ENCODE data around the gene ERCC6. TPM values are rescaled to one million over a fixed set of nuclear protein-coding genes. Genes with fewer than 3 reads are reported as not detected.

Gene ERCC6
- 30.2 and 35.0 TPM in 2 replicates for total RNA-seq
- long read RNA-seq, full-length matches to known transcripts: 21 of 49 reads
- long read RNA-seq, partial matches to known transcripts: 15 of 49 reads
- long read RNA-seq, other reads (novel, unspliced or antisense): 13 of 49 reads

DNA sequence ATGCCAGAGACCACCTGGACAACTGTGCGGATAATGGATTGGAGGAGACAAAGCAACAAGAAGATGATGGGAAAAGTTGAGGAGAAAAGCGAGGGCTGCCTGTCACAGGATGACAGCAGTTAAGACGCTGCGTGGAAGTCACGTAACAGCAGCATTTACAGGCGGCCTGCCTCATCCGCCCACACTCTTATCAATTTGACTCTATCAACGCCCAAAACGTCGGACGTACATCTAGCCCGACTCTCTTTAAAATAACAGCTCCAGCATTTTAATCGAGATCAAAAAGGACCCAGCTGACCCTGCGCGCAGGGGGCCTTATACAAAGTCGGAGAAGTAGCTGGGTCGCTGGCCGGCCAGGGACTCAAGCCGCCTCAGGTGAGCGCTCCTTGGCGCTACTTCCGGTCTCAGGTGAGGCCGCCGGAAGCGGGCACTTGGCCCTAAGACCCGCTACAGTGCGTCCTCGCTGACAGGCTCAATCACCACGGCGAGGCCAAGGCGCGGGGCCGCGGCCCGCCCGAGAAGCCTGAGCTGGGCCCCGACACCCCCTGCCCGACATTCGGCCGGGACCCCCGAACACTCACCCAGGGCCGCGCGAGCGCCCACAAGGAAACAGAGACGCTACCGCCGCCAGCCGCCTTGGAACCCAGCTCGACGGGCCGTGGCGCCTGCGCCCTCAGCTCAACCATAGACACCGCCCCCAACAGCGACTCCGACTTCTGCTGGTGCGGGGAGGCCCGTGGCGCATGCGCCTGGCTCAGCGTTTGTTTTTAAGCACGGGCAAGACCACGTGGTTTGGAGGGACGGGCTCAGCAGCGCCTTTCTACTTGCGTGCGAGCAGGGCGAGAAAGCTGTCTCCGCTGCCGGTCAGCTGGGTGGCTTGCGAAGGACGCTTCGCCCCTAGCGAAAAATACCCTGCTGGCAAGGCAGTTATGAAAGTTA is at the start of gene ERCC6:
Gene ERCC6 (minus strand): TSS at position 741 of the 939 bp plus-strand sequence.
- peaks cover 4% of the 10 kb centered on the region for H3K36me3 Mint-ChIP-seq (ENCODE audit: insufficient read depth)
- H3K4me1 Mint-ChIP-seq (ENCODE audit: low read depth): peaks cover 20% of the 10 kb centered on the region
- peak within 1 kb of the TSS; percentile 93 for H3K4me3 Mint-ChIP-seq (ENCODE audit: low read depth)
- H3K9me3 Mint-ChIP-seq (ENCODE audit: low read depth): no peaks in the 10 kb centered on the region
- H3K27ac Mint-ChIP-seq: peak within 1 kb of the TSS; percentile 95
- TF ChIP-seq, protein P1, sequence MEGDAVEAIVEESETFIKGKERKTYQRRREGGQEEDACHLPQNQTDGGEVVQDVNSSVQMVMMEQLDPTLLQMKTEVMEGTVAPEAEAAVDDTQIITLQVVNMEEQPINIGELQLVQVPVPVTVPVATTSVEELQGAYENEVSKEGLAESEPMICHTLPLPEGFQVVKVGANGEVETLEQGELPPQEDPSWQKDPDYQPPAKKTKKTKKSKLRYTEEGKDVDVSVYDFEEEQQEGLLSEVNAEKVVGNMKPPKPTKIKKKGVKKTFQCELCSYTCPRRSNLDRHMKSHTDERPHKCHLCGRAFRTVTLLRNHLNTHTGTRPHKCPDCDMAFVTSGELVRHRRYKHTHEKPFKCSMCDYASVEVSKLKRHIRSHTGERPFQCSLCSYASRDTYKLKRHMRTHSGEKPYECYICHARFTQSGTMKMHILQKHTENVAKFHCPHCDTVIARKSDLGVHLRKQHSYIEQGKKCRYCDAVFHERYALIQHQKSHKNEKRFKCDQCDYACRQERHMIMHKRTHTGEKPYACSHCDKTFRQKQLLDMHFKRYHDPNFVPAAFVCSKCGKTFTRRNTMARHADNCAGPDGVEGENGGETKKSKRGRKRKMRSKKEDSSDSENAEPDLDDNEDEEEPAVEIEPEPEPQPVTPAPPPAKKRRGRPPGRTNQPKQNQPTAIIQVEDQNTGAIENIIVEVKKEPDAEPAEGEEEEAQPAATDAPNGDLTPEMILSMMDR (IDR thresholded peaks at IDR 0.05; ENCODE audit: unreplicated experiment): peak; percentile 13
- peaks cover 4% of the 10 kb centered on the region for H3K27me3 Mint-ChIP-seq
- peak; percentile 93 for DNase-seq (ENCODE audit: low spot score, unreplicated experiment)

DNA sequence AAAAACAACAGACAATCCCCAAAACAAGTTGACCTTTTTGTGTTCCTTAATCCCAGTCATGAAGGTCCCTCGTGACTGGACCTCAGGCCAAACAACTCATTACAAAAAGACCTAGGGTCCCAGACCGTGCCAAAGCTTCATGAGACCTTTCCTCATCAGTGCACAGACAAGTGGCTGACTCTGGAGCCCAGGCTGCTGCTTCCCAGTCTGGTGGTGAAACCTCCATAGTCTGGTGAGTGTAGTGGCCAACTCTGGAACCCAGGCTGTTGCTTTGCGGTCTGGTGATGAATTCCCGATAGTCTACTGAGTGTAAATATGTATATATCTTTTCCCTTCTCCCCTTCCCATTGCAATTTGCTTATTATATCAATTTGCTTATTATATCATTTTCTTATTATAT is 49.1 kb upstream of the ERCC6 start:
- Mint-ChIP-seq H3K27me3 (peaks cover 27% of the 10 kb centered on the region), H3K9me3 (ENCODE audit: low read depth) (no peaks in the 10 kb centered on the region), H3K4me3 (ENCODE audit: low read depth) (no peak overlapping the region), H3K4me1 (ENCODE audit: low read depth) (no peaks in the 10 kb centered on the region), H3K27ac (no peak overlapping the region), H3K36me3 (ENCODE audit: insufficient read depth) (no peaks in the 10 kb centered on the region)
- no peak for DNase-seq (ENCODE audit: low spot score, unreplicated experiment)
- TF ChIP-seq, protein P1 (IDR thresholded peaks at IDR 0.05; ENCODE audit: unreplicated experiment): no peak

- no peak overlapping the region for H3K4me3 Mint-ChIP-seq (ENCODE audit: low read depth)
- TF ChIP-seq, protein P1 (IDR thresholded peaks at IDR 0.05; ENCODE audit: unreplicated experiment): no peak
- H3K27me3 Mint-ChIP-seq: peaks cover 34% of the 10 kb centered on the region
- no peak for DNase-seq (ENCODE audit: low spot score, unreplicated experiment)
- no peaks in the 10 kb centered on the region for H3K4me1 Mint-ChIP-seq (ENCODE audit: low read depth)
- no peak overlapping the region for H3K27ac Mint-ChIP-seq
- H3K36me3 Mint-ChIP-seq (ENCODE audit: insufficient read depth): no peaks in the 10 kb centered on the region
- H3K9me3 Mint-ChIP-seq (ENCODE audit: low read depth): no peaks in the 10 kb centered on the region
These were observed 46.5 kb upstream of the ERCC6 start for GRCh38 chr10:49585387-49585786.

- Mint-ChIP-seq H3K36me3 (ENCODE audit: insufficient read depth) (no peaks in the 10 kb centered on the region), H3K27me3 (peaks cover 38% of the 10 kb centered on the region), H3K4me1 (ENCODE audit: low read depth) (no peaks in the 10 kb centered on the region), H3K27ac (no peak overlapping the region), H3K4me3 (ENCODE audit: low read depth) (no peak overlapping the region), H3K9me3 (ENCODE audit: low read depth) (no peaks in the 10 kb centered on the region)
- no peak for DNase-seq (ENCODE audit: low spot score, unreplicated experiment)
- TF ChIP-seq, protein P1 (IDR thresholded peaks at IDR 0.05; ENCODE audit: unreplicated experiment): no peak
These were observed 40.7 kb upstream of the ERCC6 start for GRCh38 chr10:49579621-49580020.

DNA sequence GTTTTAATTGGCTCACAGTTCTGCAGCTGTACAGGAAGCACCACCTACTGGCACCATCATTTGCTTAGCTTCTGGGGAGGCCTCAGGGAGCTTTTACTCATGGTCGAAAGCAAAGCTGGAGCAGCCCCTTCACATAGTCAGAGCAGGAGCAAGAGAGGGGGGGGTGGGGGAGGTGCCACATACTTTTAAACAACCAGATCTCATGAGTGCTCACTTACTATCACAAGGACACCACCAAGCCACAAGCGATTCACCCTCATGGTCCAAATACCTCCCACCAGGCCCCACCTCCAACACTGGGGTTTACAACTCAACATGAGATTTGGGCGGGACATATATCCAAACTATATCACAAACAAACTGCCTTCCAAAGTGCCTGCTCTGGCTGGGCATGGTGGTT is 39.5 kb upstream of the ERCC6 start:
- Mint-ChIP-seq H3K4me1 (ENCODE audit: low read depth) (no peaks in the 10 kb centered on the region), H3K36me3 (ENCODE audit: insufficient read depth) (no peaks in the 10 kb centered on the region), H3K4me3 (ENCODE audit: low read depth) (no peak overlapping the region), H3K27ac (no peak overlapping the region), H3K9me3 (ENCODE audit: low read depth) (no peaks in the 10 kb centered on the region), H3K27me3 (peaks cover 29% of the 10 kb centered on the region)
- TF ChIP-seq, protein P1 (IDR thresholded peaks at IDR 0.05; ENCODE audit: unreplicated experiment): no peak
- no peak for DNase-seq (ENCODE audit: low spot score, unreplicated experiment)
